Activated T-cell treated with anti-CD3 and anti-CD28 coated beads, Interleukin-2, amount 50 U/mL, for 24 hours (primary cell): Measurements from ENCODE around the gene F2RL2.

Source experiments
- DNase-seq: peaks from one replicate; pipeline ENCODE4 v3.0.0-alpha.2; 2020
- H3K27ac Mint-ChIP-seq: 2 replicates; pipeline ENCODE4 v1.8.0; 2020; ENCODE audit warnings: mild to moderate bottlenecking, mixed read lengths
- H3K27me3 Mint-ChIP-seq: 2 replicates; pipeline ENCODE4 v1.8.0; 2020; ENCODE audit warnings: mixed read lengths
- H3K36me3 Mint-ChIP-seq: 2 replicates; pipeline ENCODE4 v1.8.0; 2020; ENCODE audit warnings: low read depth, mixed read lengths
- H3K4me1 Mint-ChIP-seq: 2 replicates; pipeline ENCODE4 v1.8.0; 2020; ENCODE audit warnings: low read depth, mixed read lengths
- H3K4me3 Mint-ChIP-seq: 2 replicates; pipeline ENCODE4 v1.8.0; 2020; ENCODE audit warnings: mild to moderate bottlenecking, moderate library complexity, mixed read lengths
- H3K9me3 Mint-ChIP-seq: 2 replicates; pipeline ENCODE4 v1.8.0; 2020; ENCODE audit warnings: mixed read lengths

F2RL2 gene

GRCh38 chr5:76622973-76623596 is at the start of gene F2RL2:
Gene F2RL2, minus strand, starts transcription at chr5:76623403. Its CDS starts 173 bp downstream, at chr5:76623230.
- Mint-ChIP-seq H3K4me3 (no peak within 1 kb of the TSS), H3K27me3 (no peaks in the 10 kb centered on the region), H3K4me1 (peaks cover 28% of the 10 kb centered on the region), H3K36me3 (peaks cover 55% of the 10 kb centered on the region), H3K27ac (peak within 1 kb of the TSS; percentile 34), H3K9me3 (no peaks in the 10 kb centered on the region)
- DNase-seq: no peak

- Mint-ChIP-seq H3K4me3 (no peak overlapping the region), H3K9me3 (no peaks in the 10 kb centered on the region), H3K36me3 (peaks cover 89% of the 10 kb centered on the region), H3K27ac (no peak overlapping the region), H3K4me1 (no peaks in the 10 kb centered on the region), H3K27me3 (no peaks in the 10 kb centered on the region)
- no peak for DNase-seq
Measured at GRCh38 chr5:76672242-76672641, 49.0 kb upstream of the F2RL2 start.

- H3K9me3 Mint-ChIP-seq: no peaks in the 10 kb centered on the region
- H3K4me3 Mint-ChIP-seq: no peak overlapping the region
- no peaks in the 10 kb centered on the region for H3K27me3 Mint-ChIP-seq
- H3K4me1 Mint-ChIP-seq: no peaks in the 10 kb centered on the region
- peaks cover 89% of the 10 kb centered on the region for H3K36me3 Mint-ChIP-seq
- no peak overlapping the region for H3K27ac Mint-ChIP-seq
- no peak for DNase-seq
Measured at GRCh38 chr5:76670508-76670907, 47.3 kb upstream of the F2RL2 start.

DNA sequence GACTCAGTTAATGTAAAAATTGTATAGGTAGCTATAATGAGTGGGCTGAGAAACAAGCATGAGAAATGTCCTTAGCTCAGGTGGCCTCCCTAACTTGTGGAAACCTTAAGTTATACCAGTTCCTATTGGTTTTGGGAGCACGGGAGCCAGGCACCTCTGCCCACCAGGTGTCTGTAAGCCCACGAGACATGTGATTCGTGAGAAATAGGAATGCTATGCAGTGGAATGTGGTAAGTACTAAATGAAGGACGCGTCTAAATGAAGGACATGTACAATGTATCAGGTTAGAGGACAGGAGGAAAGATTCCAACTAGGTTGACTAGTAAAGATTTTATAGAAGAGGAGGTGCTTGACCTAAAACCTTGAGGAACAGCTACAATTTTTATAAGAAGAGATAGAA is 46.0 kb upstream of the F2RL2 start:
- H3K9me3 Mint-ChIP-seq: no peaks in the 10 kb centered on the region
- H3K4me3 Mint-ChIP-seq: no peak overlapping the region
- H3K36me3 Mint-ChIP-seq: peaks cover 90% of the 10 kb centered on the region
- H3K4me1 Mint-ChIP-seq: no peaks in the 10 kb centered on the region
- no peak for DNase-seq
- H3K27ac Mint-ChIP-seq: no peak overlapping the region
- no peaks in the 10 kb centered on the region for H3K27me3 Mint-ChIP-seq

- H3K27ac Mint-ChIP-seq: no peak overlapping the region
- no peaks in the 10 kb centered on the region for H3K4me1 Mint-ChIP-seq
- H3K4me3 Mint-ChIP-seq: no peak overlapping the region
- peaks cover 91% of the 10 kb centered on the region for H3K36me3 Mint-ChIP-seq
- no peaks in the 10 kb centered on the region for H3K27me3 Mint-ChIP-seq
- DNase-seq: no peak
- no peaks in the 10 kb centered on the region for H3K9me3 Mint-ChIP-seq
Measured at GRCh38 chr5:76667495-76667894, 44.3 kb upstream of the F2RL2 start.

GRCh38 chr5:76664079-76664478 is 40.9 kb upstream of the F2RL2 start:
- no peaks in the 10 kb centered on the region for H3K27me3 Mint-ChIP-seq
- H3K4me1 Mint-ChIP-seq: no peaks in the 10 kb centered on the region
- no peak overlapping the region for H3K4me3 Mint-ChIP-seq
- H3K36me3 Mint-ChIP-seq: peaks cover 87% of the 10 kb centered on the region
- DNase-seq: no peak
- no peaks in the 10 kb centered on the region for H3K9me3 Mint-ChIP-seq
- no peak overlapping the region for H3K27ac Mint-ChIP-seq

DNA sequence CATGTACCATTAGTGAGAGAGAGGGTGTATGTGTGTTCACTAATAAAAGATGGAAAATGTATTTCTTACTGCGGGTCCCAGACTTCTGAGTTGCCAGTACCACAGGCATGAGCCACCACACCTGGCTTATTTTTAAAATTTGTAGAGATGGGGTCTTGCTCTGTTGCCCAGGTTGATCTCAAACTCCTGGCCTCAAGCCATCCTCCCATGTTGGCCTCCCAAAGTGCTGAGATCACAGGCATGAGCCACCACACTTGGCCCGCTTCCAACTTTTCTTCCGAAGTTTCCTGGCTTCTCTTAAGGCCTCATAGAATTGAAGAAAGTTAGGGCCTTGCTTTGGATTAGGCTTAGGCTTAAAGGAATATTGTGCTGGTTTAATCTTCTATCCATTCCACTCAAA is 40.4 kb upstream of the F2RL2 start:
- Mint-ChIP-seq H3K9me3 (no peaks in the 10 kb centered on the region), H3K27me3 (no peaks in the 10 kb centered on the region), H3K4me1 (no peaks in the 10 kb centered on the region), H3K4me3 (no peak overlapping the region), H3K36me3 (peaks cover 89% of the 10 kb centered on the region), H3K27ac (no peak overlapping the region)
- no peak for DNase-seq

DNA sequence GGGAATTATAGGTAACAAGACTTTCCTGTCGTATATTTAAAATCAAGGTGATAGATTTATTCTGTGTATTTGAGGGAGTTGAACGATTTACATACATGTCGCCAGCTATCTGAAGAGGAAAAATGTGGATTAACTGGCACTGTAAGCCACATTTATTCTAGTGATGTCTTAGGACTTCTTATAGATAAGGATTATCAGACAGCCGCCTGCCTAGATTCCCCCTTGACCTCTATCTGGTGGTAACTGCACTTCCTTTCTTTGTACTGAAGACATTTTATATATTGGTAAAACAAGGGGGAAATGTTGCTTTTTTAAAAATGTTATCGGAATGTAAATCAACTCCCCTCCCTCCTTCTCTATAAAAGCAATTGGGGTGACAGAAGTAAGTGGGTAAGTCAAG is 39.3 kb upstream of the F2RL2 start:
- no peak for DNase-seq
- Mint-ChIP-seq H3K36me3 (peaks cover 92% of the 10 kb centered on the region), H3K27ac (no peak overlapping the region), H3K9me3 (no peaks in the 10 kb centered on the region), H3K4me3 (no peak overlapping the region), H3K4me1 (no peaks in the 10 kb centered on the region), H3K27me3 (no peaks in the 10 kb centered on the region)

GRCh38 chr5:76660360-76660759 is 37.2 kb upstream of the F2RL2 start:
- DNase-seq: no peak
- H3K4me3 Mint-ChIP-seq: no peak overlapping the region
- no peaks in the 10 kb centered on the region for H3K27me3 Mint-ChIP-seq
- H3K9me3 Mint-ChIP-seq: no peaks in the 10 kb centered on the region
- H3K27ac Mint-ChIP-seq: no peak overlapping the region
- H3K36me3 Mint-ChIP-seq: peaks cover 89% of the 10 kb centered on the region
- H3K4me1 Mint-ChIP-seq: no peaks in the 10 kb centered on the region

- no peak for DNase-seq
- Mint-ChIP-seq H3K4me3 (no peak overlapping the region), H3K36me3 (peaks cover 89% of the 10 kb centered on the region), H3K9me3 (no peaks in the 10 kb centered on the region), H3K4me1 (peaks cover 4% of the 10 kb centered on the region), H3K27ac (no peak overlapping the region), H3K27me3 (no peaks in the 10 kb centered on the region)
Measured at GRCh38 chr5:76657683-76658311, 34.6 kb upstream of the F2RL2 start.

DNA sequence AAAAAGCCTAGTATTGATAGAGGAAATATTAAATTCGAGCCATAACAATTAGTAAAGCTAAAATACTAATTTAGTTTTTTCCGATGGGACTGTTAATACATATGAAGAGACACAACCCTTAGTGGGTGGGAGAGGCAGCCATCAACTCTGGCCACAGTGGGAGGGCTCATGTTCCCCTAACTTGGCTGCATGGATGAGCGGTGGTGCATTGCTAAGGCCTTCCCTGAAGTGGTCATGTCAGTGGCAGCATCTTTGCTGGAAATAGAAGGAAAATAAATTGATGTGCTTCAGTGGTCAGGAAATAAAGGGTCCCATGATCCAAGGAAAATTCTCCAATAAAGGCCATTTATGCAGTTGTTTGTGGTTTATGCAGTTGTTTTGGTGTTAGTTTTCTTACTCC is 33.9 kb upstream of the F2RL2 start:
- Mint-ChIP-seq H3K27me3 (no peaks in the 10 kb centered on the region), H3K4me3 (no peak overlapping the region), H3K36me3 (peaks cover 88% of the 10 kb centered on the region), H3K27ac (no peak overlapping the region), H3K4me1 (peaks cover 8% of the 10 kb centered on the region), H3K9me3 (no peaks in the 10 kb centered on the region)
- DNase-seq: no peak

DNA sequence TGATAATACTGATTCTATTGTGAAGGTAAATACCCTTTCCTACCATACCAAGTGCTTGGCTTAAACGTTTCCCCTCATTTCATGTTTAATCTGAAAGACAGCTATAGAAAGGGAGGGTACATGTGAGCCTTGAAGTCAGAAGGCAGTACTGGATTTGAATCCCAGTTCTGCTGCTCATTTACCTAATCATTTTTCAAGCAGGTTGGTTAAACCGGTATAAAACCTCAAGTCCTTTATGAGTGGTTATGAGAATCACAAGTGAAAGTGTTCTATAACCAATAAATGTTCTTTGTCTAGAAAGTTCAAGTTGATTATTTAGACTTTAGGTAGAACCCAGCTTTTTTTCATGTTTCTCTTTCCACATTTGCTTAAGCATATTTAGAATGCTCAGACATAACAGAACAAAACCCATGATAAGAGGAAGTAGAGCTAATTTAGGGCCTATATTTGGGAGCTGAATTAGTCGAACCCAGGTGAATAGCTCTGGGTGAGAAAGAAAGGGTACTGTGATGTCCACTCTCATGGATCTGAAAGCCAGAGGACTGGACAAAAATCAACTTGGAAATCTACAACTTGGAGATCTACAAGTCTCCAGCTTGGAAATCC is 29.7 kb upstream of the F2RL2 start:
- peak overlapping the region; percentile 55 for H3K27ac Mint-ChIP-seq
- peaks cover 13% of the 10 kb centered on the region for H3K9me3 Mint-ChIP-seq
- H3K36me3 Mint-ChIP-seq: peaks cover 88% of the 10 kb centered on the region
- H3K4me3 Mint-ChIP-seq: no peak overlapping the region
- peaks cover 8% of the 10 kb centered on the region for H3K4me1 Mint-ChIP-seq
- DNase-seq: no peak
- H3K27me3 Mint-ChIP-seq: no peaks in the 10 kb centered on the region

DNA sequence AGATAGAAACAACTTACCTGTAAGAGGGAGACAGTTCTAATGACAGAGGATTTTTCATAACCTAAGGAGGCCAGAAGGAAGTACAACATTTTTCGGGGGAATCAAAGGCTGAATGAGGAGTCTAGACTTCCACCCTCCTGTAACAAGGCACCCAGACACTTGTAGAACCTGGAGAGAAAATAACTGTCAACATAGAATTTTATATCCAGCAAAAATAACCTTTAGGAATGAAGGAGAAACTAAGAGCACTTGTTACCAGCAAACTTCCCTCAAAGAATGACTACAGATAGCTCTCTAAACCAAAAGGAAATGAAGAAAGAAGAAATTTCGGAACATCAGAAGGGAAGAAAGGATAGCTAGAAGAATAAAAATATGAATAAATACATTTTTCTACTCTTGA is 25.9 kb upstream of the F2RL2 start:
- Mint-ChIP-seq H3K27ac (no peak overlapping the region), H3K27me3 (no peaks in the 10 kb centered on the region), H3K4me3 (no peak overlapping the region), H3K36me3 (peaks cover 89% of the 10 kb centered on the region), H3K4me1 (peaks cover 8% of the 10 kb centered on the region), H3K9me3 (peaks cover 19% of the 10 kb centered on the region)
- no peak for DNase-seq

DNA sequence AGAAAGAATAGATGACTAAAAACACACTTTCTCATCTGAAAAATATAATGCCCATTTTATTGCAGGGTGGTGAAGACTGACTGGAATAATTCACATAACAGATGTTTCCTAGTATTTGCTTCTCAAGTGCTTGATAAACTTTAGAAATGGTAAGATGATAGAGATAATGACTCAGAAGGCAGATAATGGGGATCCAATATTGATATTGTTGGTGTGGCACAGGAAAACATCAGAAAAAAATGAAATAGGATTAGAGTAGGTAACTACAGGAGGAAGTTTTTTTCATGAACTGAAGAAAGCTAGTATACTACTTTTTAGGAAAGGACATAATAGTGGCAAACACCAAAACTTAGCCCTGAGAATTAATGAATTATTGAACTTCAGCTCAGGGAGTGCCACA is 20.2 kb upstream of the F2RL2 start:
- DNase-seq: no peak
- H3K4me3 Mint-ChIP-seq: no peak overlapping the region
- H3K36me3 Mint-ChIP-seq: peaks cover 92% of the 10 kb centered on the region
- H3K27me3 Mint-ChIP-seq: no peaks in the 10 kb centered on the region
- H3K9me3 Mint-ChIP-seq: peaks cover 10% of the 10 kb centered on the region
- no peak overlapping the region for H3K27ac Mint-ChIP-seq
- H3K4me1 Mint-ChIP-seq: peaks cover 5% of the 10 kb centered on the region

DNA sequence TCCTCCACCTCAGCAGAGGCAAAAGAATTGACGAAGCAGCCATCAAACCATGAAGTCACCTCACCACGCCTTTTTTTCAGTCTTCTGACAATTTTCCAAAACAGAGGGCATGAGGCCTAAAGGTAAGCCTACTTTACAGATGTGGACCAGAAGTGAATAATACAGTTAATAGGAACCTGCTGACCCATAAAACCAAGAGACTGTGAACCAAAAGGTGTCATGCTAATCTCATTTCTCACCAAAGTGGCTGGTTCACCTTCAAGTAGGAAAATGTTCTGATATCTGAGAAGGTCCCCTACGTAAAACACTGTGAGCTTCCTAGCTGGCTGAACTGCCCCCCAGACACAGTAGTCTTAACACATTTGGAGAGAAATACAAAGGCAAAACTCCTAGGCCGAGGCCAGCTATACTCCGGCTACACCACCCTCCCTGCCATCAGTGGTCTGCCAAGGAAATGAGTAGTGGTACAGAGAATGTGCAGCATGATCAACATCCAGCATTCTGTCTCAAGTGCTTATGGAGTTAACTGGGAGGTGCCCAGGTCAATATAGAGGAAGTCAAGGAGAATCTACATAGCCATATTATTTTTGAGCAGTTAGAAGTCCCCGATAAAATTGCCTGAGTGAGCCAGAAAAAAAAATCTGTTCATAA is 19.3 kb upstream of the F2RL2 start:
- peaks cover 89% of the 10 kb centered on the region for H3K36me3 Mint-ChIP-seq
- no peaks in the 10 kb centered on the region for H3K27me3 Mint-ChIP-seq
- no peak overlapping the region for H3K4me3 Mint-ChIP-seq
- H3K9me3 Mint-ChIP-seq: peaks cover 2% of the 10 kb centered on the region
- H3K27ac Mint-ChIP-seq: no peak overlapping the region
- DNase-seq: no peak
- H3K4me1 Mint-ChIP-seq: peaks cover 6% of the 10 kb centered on the region
